Ovary (tissue), 9 donors: Measurements from ENCODE around the gene RALGAPB. TPM values are rescaled to one million over a fixed set of nuclear protein-coding genes. Genes with fewer than 3 reads are reported as not detected.

Experiments
- DNase-seq, 5 donors: peaks; one replicate each; pipeline ENCODE4 v3.0.0-alpha.2; 2019 to 2020
- H3K27ac ChIP-seq, 2 donors: fragments of 200-600 bp; one replicate each; pipeline versions ENCODE4 v1.5.1 to v1.8.0; 2019 to 2022
- H3K27me3 ChIP-seq: fragments of 200-600 bp; one replicate; pipeline ENCODE4 v1.8.0; 2022
- H3K36me3 ChIP-seq: fragments of 200-600 bp; sonication (generic); one replicate; pipeline ENCODE4 v1.5.1; 2019
- H3K4me1 ChIP-seq: one replicate; pipeline ENCODE4 v1.8.1; 2013; ENCODE audit warnings: mild to moderate bottlenecking, moderate library complexity; ENCODE audit not compliant: insufficient read depth
- H3K4me3 ChIP-seq: fragments of 200-600 bp; sonication (generic); one replicate; pipeline ENCODE4 v1.5.1; 2017
- H3K9me3 ChIP-seq, 2 donors: fragments of 200-600 bp in 1 of 2; sonication (generic) in 1 of 2; one replicate each; pipeline versions ENCODE4 v1.5.1 to v1.8.1; 2013 to 2019; ENCODE audit warnings: mild to moderate bottlenecking in 1 of 2, moderate library complexity in 1 of 2
- CTCF ChIP-seq, 3 donors: fragments of 450-650 bp in 2 of 3; fragments of 200-600 bp in 1 of 3; IDR thresholded peaks; one replicate each; pipeline versions ENCODE4 v1.5.1 to v1.8.0; 2016 to 2022; ENCODE audit warnings: antibody characterized with exemption in 3 of 3, mild to moderate bottlenecking in 1 of 3
- EP300 ChIP-seq: sonication (generic); formaldehyde crosslinking; IDR thresholded peaks from one replicate; pipeline ENCODE4 v1.6.1; 2017; ENCODE audit warnings: antibody characterized with exemption
- POLR2A ChIP-seq: fragments of 450-650 bp; IDR thresholded peaks from one replicate; pipeline ENCODE4 v1.6.1; 2017; ENCODE audit warnings: antibody characterized with exemption, mild to moderate bottlenecking, moderate library complexity
- WGBS, 3 donors: extraction: QIAGEN DNeasy Blood & Tissue Kit in 1 of 3; methylation state at CpG; one replicate each; pipeline versions ENCODE4 v1.1.5 to v1.1.7; 2013 to 2017; 5-methylcytosine and 5-hydroxymethylcytosine counted together
- intact Hi-C, 4 donors: fragments of 100-400 bp; cut with DNase I; formaldehyde crosslinking; loops; one replicate each; pipeline versions ENCODE4 v1.11.0 to v1.15.1; 2022 to 2023
- polyA plus RNA-seq, 2 donors: library from polyadenylated mRNA; stranded (reverse); fragments of 200-250 nt in 1 of 2; fragments of 350-450 nt in 1 of 2; fragmentation: Illumina TruSeq in 1 of 2; extraction: RNeasy Lipid Tissue Mini Kit (QIAGEN cat#74804) in 1 of 2; gene quantifications; one replicate each; pipeline ENCODE4 v1.2.3, GENCODE V29; 2013 to 2014
- total RNA-seq, 7 donors: library from RNA; depleted of rRNA in 2 of 7; stranded (reverse); fragments of >200 nt in 2 of 7; fragmentation: NEBNext Ultra II Directional in 3 of 7; extraction: Animal tissue kit (Norgen Biotek cat#: 25700) in 3 of 7; gene quantifications; one replicate each; pipeline versions ENCODE4 v1.1.0 to v1.2.4, GENCODE V29; 2016 to 2023
- donor health status: DM: no; HTN: no; CAD: no; lungs with moderate emphysema.
- donor health status: DM: no; HTN: no; CAD: no.
- donor health status: Bipolar disorder and iron deficiency.
- donor health status: DM: yes; HTN: yes; CAD: no.
- donor health status: DM: no; HTN: no; CAD: no.
- donor health status: DM: yes; HTN: yes; CAD: no.

Gene RALGAPB
- total and polyA plus RNA-seq, 9 donors, result 10.4 to 41.3 (median 30.0) TPM

- intact Hi-C loops, result no loop called here
- no peak for DNase-seq
- no peak within 1 kb of the TSS for H3K4me3 ChIP-seq
- no peaks in the 10 kb centered on the region for H3K36me3 ChIP-seq
- no peak within 1 kb of the TSS for H3K27ac ChIP-seq
- no peaks in the 10 kb centered on the region for H3K4me1 ChIP-seq
- H3K27me3 ChIP-seq, result no peaks in the 10 kb centered on the region
- H3K9me3 ChIP-seq, result no peaks in the 10 kb centered on the region
- WGBS, 3 donors, result 7% methylated on average over 41 to 42 of the region's 42 CpGs
- TF ChIP-seq POLR2A (no peak), EP300 (no peak), CTCF (IDR thresholded peaks at IDR 0.05) (no peak)
Observed at GRCh38 chr20:38601216-38602184, 128.9 kb downstream of the RALGAPB start, which contains the start of gene ARHGAP40. Gene ARHGAP40 (plus strand): TSS chr20:38601809.

- no peak for DNase-seq
- H3K4me1 ChIP-seq, result no peaks in the 10 kb centered on the region
- no peaks in the 10 kb centered on the region for H3K9me3 ChIP-seq
- no peak for TF ChIP-seq CTCF (IDR thresholded peaks at IDR 0.05)
- no peak for TF ChIP-seq POLR2A
- no peak for TF ChIP-seq EP300
- intact Hi-C loops, result no loop called here
- H3K36me3 ChIP-seq, result no peaks in the 10 kb centered on the region
- WGBS, 3 donors, result 37 to 54% (median 40%) methylated on average over 5 of the region's 5 CpGs
- H3K27ac ChIP-seq, result no peak overlapping the region
- H3K27me3 ChIP-seq, result no peaks in the 10 kb centered on the region
- no peak overlapping the region for H3K4me3 ChIP-seq
Observed at GRCh38 chr20:38602185-38602581, 129.5 kb downstream of the RALGAPB start.

GRCh38 chr20:38603286-38603685 is 130.6 kb downstream of the RALGAPB start:
- Histone ChIP-seq H3K4me3 (no peak overlapping the region), H3K4me1 (no peaks in the 10 kb centered on the region), H3K27me3 (no peaks in the 10 kb centered on the region), H3K27ac (no peak overlapping the region), H3K36me3 (no peaks in the 10 kb centered on the region), H3K9me3 (no peaks in the 10 kb centered on the region)
- TF ChIP-seq POLR2A, result no peak
- no peak for TF ChIP-seq CTCF (IDR thresholded peaks at IDR 0.05)
- TF ChIP-seq EP300, result no peak
- WGBS, 3 donors, result 74 to 78% (median 75%) methylated on average over 3 of the region's 3 CpGs
- intact Hi-C loops, result no loop called here
- no peak for DNase-seq

- H3K4me3 ChIP-seq, result no peak overlapping the region
- H3K36me3 ChIP-seq, result no peaks in the 10 kb centered on the region
- no peaks in the 10 kb centered on the region for H3K4me1 ChIP-seq
- no peak for DNase-seq
- intact Hi-C loops, result no loop called here
- TF ChIP-seq CTCF (IDR thresholded peaks at IDR 0.05) (no peak), POLR2A (no peak), EP300 (no peak)
- no peaks in the 10 kb centered on the region for H3K27me3 ChIP-seq
- no peak overlapping the region for H3K27ac ChIP-seq
- H3K9me3 ChIP-seq, result no peaks in the 10 kb centered on the region
- WGBS, 3 donors, result 54 to 66% (median 56%) methylated on average over 4 of the region's 4 CpGs
Observed at GRCh38 chr20:38604873-38605303, 132.2 kb downstream of the RALGAPB start.
